ENCODE results near the gene RAB11FIP4.

Gene RAB11FIP4

GRCh38 chr17:31508288-31509094 is 117.0 kb downstream of the RAB11FIP4 start:
- no peak for DNase-seq

GRCh38 chr17:31509095-31509804 is 117.8 kb downstream of the RAB11FIP4 start:
- DNase-seq, result peak; percentile 32

GRCh38 chr17:31509805-31510177 is 118.3 kb downstream of the RAB11FIP4 start:
- no peak for DNase-seq

- DNase-seq, result no peak
These were observed 119.1 kb downstream of the RAB11FIP4 start for GRCh38 chr17:31510308-31511194.

GRCh38 chr17:31511195-31511578 is 119.7 kb downstream of the RAB11FIP4 start:
- DNase-seq, result no peak

GRCh38 chr17:31511580-31511979 is 120.1 kb downstream of the RAB11FIP4 start:
- no peak for DNase-seq

GRCh38 chr17:31512104-31512740 is 120.7 kb downstream of the RAB11FIP4 start:
- no peak for DNase-seq

- DNase-seq, result no peak
These were observed 121.3 kb downstream of the RAB11FIP4 start for GRCh38 chr17:31512796-31513195.

- no peak for DNase-seq
These were observed 122.4 kb downstream of the RAB11FIP4 start for GRCh38 chr17:31513731-31514427.

- DNase-seq, result no peak
These were observed 123.8 kb downstream of the RAB11FIP4 start for GRCh38 chr17:31515267-31515666.

- no peak for DNase-seq
These were observed 126.0 kb downstream of the RAB11FIP4 start for GRCh38 chr17:31517524-31517923.

- DNase-seq, result no peak
These were observed 127.0 kb downstream of the RAB11FIP4 start for GRCh38 chr17:31518478-31518877.

GRCh38 chr17:31521632-31522283 is 130.3 kb downstream of the RAB11FIP4 start:
- no peak for DNase-seq

- no peak for DNase-seq
These were observed 130.9 kb downstream of the RAB11FIP4 start for GRCh38 chr17:31522284-31522931.

GRCh38 chr17:31522987-31523495 is 131.6 kb downstream of the RAB11FIP4 start:
- no peak for DNase-seq

GRCh38 chr17:31523862-31524730 is 132.6 kb downstream of the RAB11FIP4 start:
- no peak for DNase-seq

- peak; percentile 54 for DNase-seq
These were observed 133.7 kb downstream of the RAB11FIP4 start for GRCh38 chr17:31524926-31525800.

GRCh38 chr17:31525801-31526549 is 134.5 kb downstream of the RAB11FIP4 start:
- DNase-seq, result no peak
